EH (cell line): Measurements from ENCODE around the gene IGF2.
"Not testable (repeated sequence)": the region's sequence is repeated elsewhere in the genome, so short reads cannot be mapped to it uniquely, and the experiment has no call there.

Experiments used
- DNase-seq: peaks from one replicate; pipeline ENCODE4 v3.0.0-alpha.2; 2015; ENCODE audit warnings: low read depth

IGF2 gene, protein sequence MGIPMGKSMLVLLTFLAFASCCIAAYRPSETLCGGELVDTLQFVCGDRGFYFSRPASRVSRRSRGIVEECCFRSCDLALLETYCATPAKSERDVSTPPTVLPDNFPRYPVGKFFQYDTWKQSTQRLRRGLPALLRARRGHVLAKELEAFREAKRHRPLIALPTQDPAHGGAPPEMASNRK

DNA sequence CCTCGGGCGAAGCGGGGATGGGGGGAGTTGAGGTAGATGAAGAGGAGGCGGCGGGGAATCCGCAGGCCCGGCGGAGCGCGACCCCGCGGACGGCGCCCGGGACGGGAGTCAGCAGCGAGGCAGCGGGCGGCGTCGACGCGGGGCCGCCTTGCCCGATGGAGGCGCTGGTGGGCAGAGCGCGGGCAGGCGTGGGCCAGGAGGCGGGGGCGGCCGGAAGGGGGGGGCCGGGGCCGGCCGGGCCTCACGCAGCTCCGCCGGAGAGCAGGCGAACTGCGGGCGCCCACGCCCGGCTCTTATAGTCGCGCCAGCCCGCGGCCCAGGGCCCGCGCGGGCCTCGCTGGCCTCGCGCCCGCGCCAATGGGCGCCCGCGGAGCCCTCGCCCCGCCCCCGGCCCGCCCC is at the start of gene IGF2:
TSS of gene IGF2 (minus strand) at position 267 of the 399 bp plus-strand sequence. CDS start 3,866 bp downstream, outside the sequence.
- no peak for DNase-seq

- no peak for DNase-seq
These were observed 49.6 kb upstream of the IGF2 start for GRCh38 chr11:2188745-2189144.

- DNase-seq = no peak
These were observed 48.1 kb upstream of the IGF2 start for GRCh38 chr11:2187280-2187707.

DNA sequence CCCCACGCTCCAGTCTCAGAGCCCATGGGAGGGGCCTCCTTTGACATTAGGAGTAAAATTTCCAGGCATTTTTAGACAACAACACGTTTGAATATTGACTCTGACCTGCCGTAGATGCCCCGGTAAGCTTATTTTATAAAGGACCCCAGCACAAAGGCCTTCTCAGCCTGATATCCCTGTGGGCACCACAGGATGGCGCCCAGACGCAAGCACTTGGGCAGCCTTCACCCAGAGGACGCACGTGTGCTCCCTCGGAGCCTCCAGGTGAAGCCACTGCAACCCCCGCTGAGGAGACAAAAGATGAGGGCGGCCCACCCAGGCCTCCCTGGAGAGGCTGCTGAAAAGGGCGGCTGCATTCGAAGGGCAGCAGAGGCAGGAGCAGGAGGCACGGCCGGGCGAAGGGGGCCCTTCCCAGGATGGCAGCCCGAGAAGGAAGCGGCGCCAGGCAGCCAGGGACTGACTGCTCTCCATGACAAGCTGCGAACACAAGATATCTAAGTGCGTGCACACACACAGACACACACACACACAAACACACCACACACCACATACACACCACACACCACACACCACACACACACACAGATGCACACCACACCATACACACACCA is 47.6 kb upstream of the IGF2 start:
- peak; percentile 17 for DNase-seq

- DNase-seq = no peak
These were observed 46.3 kb upstream of the IGF2 start for GRCh38 chr11:2185324-2186085.

DNA sequence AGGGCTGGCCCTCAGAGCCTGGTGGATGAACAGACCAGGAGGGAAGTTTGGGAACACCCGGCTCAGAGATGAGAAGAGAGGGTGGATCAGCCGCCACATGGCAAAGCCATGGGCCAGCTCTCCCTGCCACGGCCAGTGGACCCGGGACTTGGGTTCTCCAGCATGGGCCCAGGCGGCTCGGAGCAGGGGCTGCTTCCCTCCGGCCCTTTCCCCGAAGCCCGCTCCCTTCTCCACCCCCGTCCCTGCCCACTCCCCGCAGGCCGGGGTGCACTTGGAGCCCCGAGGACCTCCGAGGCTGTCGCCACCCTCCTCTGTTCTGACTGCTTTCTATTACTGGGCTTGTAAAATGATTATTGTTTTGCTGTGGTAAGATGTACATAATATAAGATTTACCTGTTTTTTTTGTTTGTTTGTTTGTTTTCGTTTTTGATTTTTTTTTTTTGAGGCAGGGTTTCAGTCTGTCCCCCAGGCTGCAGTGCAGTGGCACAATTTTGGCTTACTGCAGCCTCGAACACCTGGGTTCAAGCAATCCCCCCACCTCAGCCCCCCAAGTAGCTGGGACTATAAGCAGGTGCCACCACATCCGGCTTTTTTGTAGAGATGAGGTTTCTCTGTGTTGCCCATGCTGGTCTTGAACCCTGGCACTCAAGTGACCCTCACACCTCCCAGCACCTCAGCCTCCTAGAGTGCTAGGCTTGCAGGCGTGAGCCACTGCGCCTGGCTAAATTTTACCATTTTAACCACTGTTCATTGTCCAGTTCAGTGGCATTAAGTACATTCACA is 43.7 kb upstream of the IGF2 start:
- no peak for DNase-seq

GRCh38 chr11:2182075-2182474 is 42.9 kb upstream of the IGF2 start:
- DNase-seq = no peak

GRCh38 chr11:2180789-2181370 is 41.7 kb upstream of the IGF2 start:
- peak; percentile 28 for DNase-seq

DNA sequence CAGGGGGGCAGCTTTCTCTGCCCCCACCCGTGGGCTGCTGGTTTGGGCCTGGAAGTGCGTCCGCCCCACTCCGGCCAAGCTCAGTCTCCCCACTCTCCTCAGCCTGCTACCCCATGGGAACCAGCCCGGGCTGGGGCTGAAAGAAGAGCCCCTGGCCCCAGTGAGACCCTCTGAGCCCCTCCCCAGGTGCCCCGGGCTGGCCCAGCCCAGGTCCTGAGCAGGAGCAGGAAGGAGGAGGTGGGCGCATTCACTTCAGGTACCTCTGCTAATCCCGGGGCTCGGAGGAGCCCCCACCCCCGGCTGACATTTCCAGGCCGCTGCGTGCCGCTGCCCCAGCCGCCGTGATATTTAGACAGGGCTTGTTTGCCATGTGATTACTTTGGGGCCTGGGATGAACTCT is 41.2 kb upstream of the IGF2 start:
- DNase-seq = no peak

DNA sequence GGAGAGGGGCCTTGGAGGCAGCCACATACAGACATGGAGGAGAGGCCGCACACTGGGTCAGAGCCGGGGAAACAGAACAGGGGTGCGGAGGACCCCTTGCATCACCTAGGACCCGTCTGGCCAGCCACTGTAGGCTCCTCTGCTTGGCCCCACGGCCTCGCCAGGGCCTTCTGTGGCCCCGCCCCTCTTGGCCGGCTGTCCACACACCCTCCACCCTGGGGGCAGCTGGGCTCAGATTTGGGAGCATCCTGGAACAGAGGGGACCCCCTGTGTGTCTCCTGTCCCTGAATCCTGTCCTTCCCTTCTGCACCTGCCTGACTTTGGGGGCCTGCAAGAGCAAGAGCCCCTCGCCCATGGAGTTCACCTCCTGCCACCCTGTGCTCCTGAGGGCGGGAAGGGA is 40.3 kb upstream of the IGF2 start:
- DNase-seq = no peak

DNA sequence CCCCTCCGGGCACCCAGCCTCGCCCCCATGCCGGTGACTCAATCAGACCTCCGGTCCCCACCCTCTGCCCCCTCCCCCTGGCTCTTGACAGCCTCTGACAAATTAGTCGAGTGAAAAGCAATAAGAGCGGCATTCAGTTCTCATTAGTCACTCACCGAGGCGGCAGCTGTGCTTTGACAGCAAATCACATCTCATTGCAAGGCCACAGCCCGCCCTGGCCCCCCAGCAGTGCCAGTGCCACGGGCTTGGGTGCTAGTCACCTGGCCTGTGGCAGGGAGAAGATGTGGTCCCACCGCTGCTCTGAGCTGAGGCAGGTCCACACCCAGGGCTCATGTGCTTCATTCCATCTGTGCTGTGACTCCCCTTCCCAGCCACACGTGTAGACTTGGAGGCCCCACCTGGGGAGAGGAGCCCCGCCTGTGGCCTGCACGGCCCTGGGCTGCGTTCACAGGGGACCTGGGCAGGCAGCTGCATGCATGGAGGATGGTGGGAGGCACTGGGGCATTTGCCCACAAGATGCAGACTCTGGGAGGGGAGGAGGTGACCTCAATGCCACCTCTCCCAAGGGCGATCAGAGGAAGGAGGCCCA is 39.8 kb upstream of the IGF2 start:
- DNase-seq = peak; percentile 75

DNA sequence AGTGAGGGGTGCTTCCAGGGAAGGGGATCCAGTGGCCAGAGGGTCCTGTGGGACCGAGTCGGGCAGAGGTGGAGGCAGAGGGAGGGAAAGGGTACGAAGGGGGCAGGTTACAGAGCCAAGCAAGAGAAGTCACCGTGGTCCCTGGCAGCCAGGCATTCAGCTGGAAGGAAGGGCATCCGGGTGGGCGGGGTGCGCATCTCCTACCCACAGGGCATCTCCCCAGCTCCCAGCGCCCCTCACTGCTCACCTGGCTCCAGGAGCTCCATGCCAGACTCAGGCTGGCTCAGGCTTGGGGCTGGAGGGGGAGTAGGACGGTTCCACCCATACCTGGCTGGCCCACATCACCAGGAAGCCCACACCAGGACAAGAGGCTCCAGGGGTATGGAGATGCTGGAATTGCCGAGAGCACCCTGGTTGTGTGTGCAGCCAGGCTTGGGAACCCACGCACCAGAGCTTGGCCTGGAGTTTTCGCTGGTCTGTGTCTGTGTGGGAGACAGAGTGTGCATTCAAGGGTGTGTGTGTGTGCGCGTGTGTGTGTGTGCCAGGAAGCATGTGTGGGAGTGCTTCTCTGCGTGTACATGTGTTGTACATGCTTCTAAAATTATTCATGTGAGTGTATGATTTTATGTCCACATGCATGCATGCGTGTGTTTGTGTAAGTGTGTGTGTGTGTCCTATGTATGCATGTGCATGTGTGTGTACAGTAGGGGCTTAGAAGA is 39.0 kb upstream of the IGF2 start:
- not testable (repeated sequence) for DNase-seq

DNA sequence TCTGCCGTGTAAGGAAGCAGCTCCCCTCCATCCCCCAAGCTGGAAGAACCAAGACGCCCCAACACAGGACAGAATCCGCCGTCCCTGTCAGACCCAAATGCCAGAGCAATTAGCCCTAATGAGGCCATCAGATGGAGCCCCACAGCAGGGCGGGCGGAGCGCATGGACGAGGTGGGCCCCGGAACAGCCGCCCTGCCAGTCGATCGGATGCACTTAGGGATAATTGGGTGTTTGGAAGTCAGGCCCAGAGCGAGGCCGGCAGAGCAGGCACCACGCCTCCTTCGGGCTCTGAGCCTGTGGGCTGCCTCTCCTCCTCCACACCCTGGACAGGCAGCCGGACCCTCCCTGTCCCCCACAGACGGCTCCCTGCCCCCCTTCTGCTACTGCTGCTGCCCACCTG is 37.9 kb upstream of the IGF2 start:
- no peak for DNase-seq

DNA sequence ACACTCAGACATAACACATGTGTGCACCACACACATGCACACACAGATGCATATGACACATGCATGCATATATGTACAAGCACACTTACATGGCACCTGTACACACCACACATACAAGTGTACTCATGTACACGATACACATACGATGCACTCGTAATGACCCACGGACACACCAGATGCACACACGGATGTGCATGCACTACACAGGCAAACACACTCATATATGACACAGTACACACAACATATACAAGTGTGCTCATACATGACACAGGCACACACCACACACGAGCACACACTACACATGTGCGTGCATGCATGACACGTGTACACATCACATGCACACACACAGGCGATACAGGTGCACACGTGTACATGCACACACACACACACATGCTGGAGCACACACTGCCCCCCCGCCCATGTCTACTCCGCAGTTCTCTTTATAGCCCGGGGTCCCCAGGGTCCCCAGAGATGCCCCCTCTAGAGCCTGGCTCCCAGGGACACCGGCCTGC is 37.3 kb upstream of the IGF2 start:
- no peak for DNase-seq

DNA sequence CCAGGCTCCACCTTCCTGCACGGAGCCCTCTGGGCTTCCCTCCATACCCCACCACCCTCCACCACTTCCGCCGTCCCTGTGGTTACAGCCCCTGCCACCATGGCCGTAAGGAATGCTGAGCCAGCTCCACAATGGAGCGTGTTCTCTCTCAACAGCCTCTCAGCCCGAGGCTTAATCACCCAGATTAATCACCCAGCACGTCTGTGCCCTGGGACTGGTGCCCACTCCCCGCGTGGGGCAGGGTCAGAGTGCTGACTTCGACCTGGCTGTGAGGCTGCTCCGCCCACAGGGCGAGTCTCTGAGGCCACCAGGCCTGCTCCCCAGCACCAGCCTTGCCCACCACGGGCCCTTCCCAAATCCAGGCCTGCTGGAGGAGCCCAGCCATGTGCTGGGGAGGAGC is 36.5 kb upstream of the IGF2 start:
- peak; percentile 86 for DNase-seq

- no peak for DNase-seq
These were observed 35.2 kb upstream of the IGF2 start for GRCh38 chr11:2174361-2174760.

DNA sequence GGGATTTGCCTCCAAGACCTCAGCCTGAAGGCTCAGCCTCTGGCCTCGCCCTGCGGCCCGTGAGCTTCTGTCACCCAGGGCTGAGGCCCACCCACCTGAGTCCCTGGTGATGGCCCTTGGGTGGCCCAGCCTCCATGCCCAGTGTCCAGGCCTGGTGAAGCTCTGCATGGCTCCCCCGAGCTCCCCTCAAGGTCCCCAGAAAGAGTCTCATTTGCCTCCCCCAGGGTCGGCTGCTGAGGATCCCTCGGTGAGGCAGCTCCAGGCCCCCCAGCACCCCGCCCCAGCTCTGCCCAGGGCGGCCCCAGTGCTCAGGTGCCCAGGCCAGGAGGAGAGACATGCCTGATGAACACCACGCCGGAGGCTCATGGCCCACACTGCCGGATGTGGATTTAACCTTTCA is 34.6 kb upstream of the IGF2 start:
- DNase-seq = no peak

- DNase-seq = no peak
These were observed 34.0 kb upstream of the IGF2 start for GRCh38 chr11:2173150-2173693.

- no peak for DNase-seq
These were observed 33.5 kb upstream of the IGF2 start for GRCh38 chr11:2172676-2173075.

DNA sequence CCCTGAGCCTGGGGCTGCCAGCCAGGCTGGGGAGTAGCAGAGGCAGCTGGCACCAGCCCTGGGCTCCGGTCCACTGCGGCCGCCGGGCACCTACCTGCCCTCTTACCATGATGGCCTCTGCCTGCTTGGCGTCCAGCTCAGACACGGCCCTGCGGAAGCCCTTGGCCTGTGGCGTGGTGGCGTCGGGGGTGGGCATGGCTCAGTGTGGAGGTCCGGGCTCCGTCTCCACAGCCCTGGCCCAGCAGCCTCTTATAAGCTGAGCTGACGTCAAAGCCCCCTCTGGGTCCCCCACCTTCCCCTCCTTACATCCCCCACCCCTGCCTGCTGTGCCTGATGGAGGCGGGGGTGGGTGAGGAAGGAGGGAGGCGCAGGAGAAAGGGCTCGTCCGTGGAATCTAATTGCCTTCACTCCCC is 32.4 kb upstream of the IGF2 start, which contains the start of gene TH:
TSS of gene TH (minus strand) at position 225 of the 413 bp plus-strand sequence. CDS start at position 196, 29 bp downstream.
- no peak for DNase-seq
